IMR-90 (cell line): ENCODE results near the gene GALNT12. TPM values are rescaled to one million over a fixed set of nuclear protein-coding genes. Genes with fewer than 3 reads are reported as not detected.

Source experiments
- ATAC-seq: fragments of 200-7000 bp; cut with Tn5 transposase; 2 replicates; pipeline ENCODE4 v1.9.1; 2020; ENCODE audit warnings: low read depth, mild to moderate bottlenecking, moderate library complexity
- BruUV-seq: library from RNA; stranded (reverse); fragments of 400-500 nt; replicated peaks from 2 replicates; lab custom pipeline; 2021; lab: Mats Ljungman, UMichigan
- CTCF ChIA-PET: fragments of 300-600 bp; formaldehyde crosslinking; extraction: SDS; loops from one replicate; lab custom pipeline; 2021; ENCODE audit warnings: antibody characterized with exemption; lab: Yijun Ruan, JAX
- POLR2A ChIA-PET: fragments of 300-600 bp; sonication (Branson Sonifier 250); formaldehyde crosslinking; loops from one replicate; lab custom pipeline; 2022; ENCODE audit warnings: antibody characterized with exemption; ENCODE audit not compliant: unreplicated experiment; lab: Charles Lee
- DNase-seq: peaks from one replicate; pipeline ENCODE4 v3.0.0; 2013
- H2AFZ ChIP-seq: replicated peaks from 2 replicates; pipeline ENCODE3; 2013; ENCODE audit warnings: low read length, mild to moderate bottlenecking; ENCODE audit not compliant: poor library complexity
- H2AK5ac ChIP-seq: 2 replicates; pipeline ENCODE4 v1.6.1; 2013; ENCODE audit warnings: low read depth, low read length, inconsistent platforms
- H2AK9ac ChIP-seq: replicated peaks from 2 replicates; pipeline ENCODE3; 2013; ENCODE audit warnings: mild to moderate bottlenecking, low read depth, low read length, moderate library complexity; ENCODE audit not compliant: poor library complexity
- H2BK120ac ChIP-seq: 2 replicates; pipeline ENCODE4 v1.6.1; 2013; ENCODE audit warnings: low read depth, low read length, inconsistent platforms
- H2BK15ac ChIP-seq: 3 replicates; pipeline ENCODE4 v1.6.1; 2013; ENCODE audit warnings: low read depth, low read length, inconsistent platforms
- H2BK20ac ChIP-seq: 2 replicates; pipeline ENCODE4 v1.6.1; 2013; ENCODE audit warnings: low read depth, mild to moderate bottlenecking, inconsistent platforms, low read length, moderate library complexity
- H2BK5ac ChIP-seq: 2 replicates; pipeline ENCODE4 v1.6.1; 2013; ENCODE audit warnings: mild to moderate bottlenecking, low read depth, low read length, inconsistent platforms; ENCODE audit not compliant: poor library complexity, severe bottlenecking
- H3K14ac ChIP-seq: replicated peaks from 2 replicates; pipeline ENCODE4 v1.6.1; 2013; ENCODE audit warnings: low read depth, low read length, inconsistent platforms
- H3K18ac ChIP-seq: 2 replicates; pipeline ENCODE4 v1.6.1; 2013; ENCODE audit warnings: low read depth, low read length, control low read depth
- H3K23ac ChIP-seq: 2 replicates; pipeline ENCODE4 v1.6.1; 2013; ENCODE audit warnings: low read depth, low read length, inconsistent platforms
- H3K27ac ChIP-seq: 2 replicates; pipeline ENCODE4 v1.5.1; 2013; ENCODE audit warnings: mild to moderate bottlenecking, control low read depth, low read length; ENCODE audit not compliant: insufficient read depth
- H3K27me3 ChIP-seq: 2 replicates; pipeline ENCODE4 v1.6.1; 2013; ENCODE audit warnings: low read length; ENCODE audit not compliant: control insufficient read depth, insufficient read depth
- H3K36me3 ChIP-seq: 2 replicates; pipeline ENCODE4 v1.6.1; 2013; ENCODE audit warnings: low read length, mixed read lengths; ENCODE audit not compliant: control insufficient read depth, insufficient read depth
- H3K4ac ChIP-seq: 2 replicates; pipeline ENCODE4 v1.6.1; 2013; ENCODE audit warnings: low read depth, low read length, inconsistent platforms
- H3K4me1 ChIP-seq: 2 replicates; pipeline ENCODE4 v1.6.1; 2013; ENCODE audit warnings: low read length, mixed read lengths; ENCODE audit not compliant: control insufficient read depth, insufficient read depth
- H3K4me2 ChIP-seq: 2 replicates; pipeline ENCODE4 v1.6.1; 2013; ENCODE audit warnings: low read depth, mild to moderate bottlenecking, control low read depth, low read length, moderate library complexity
- H3K4me3 ChIP-seq: 2 replicates; pipeline ENCODE4 v1.5.1; 2013; ENCODE audit warnings: low read depth, mild to moderate bottlenecking, control low read depth, low read length, moderate library complexity; ENCODE audit not compliant: insufficient read depth
- H3K56ac ChIP-seq: 2 replicates; pipeline ENCODE4 v1.6.1; 2013; ENCODE audit warnings: low read length, inconsistent platforms; ENCODE audit not compliant: insufficient read depth; ENCODE audit errors: extremely low read depth
- H3K79me1 ChIP-seq, 2 experiments: 2 replicates each; pipeline ENCODE4 v1.6.1; 2013; ENCODE audit warnings: low read length in 2 of 2, inconsistent platforms in 1 of 2, low read depth in 1 of 2
- H3K9ac ChIP-seq: 2 replicates; pipeline ENCODE4 v1.6.1; 2013; ENCODE audit warnings: low read depth, low read length, control low read depth
- H3K9me1 ChIP-seq: 2 replicates; pipeline ENCODE4 v1.6.1; 2013; ENCODE audit warnings: low read length, inconsistent platforms; ENCODE audit not compliant: insufficient read depth
- H3K9me3 ChIP-seq: 2 replicates; pipeline ENCODE4 v1.6.1; 2013; ENCODE audit warnings: low read length; ENCODE audit not compliant: control insufficient read depth, insufficient read depth
- H4K20me1 ChIP-seq: 2 replicates; pipeline ENCODE4 v1.6.1; 2013; ENCODE audit warnings: low read length, inconsistent platforms; ENCODE audit not compliant: insufficient read depth
- H4K5ac ChIP-seq: 2 replicates; pipeline ENCODE4 v1.6.1; 2013; ENCODE audit warnings: mild to moderate bottlenecking, low read depth, low read length, control low read depth
- H4K8ac ChIP-seq, 2 experiments: 2 replicates each; pipeline ENCODE4 v1.6.1; 2013; ENCODE audit warnings: low read depth in 2 of 2, low read length in 2 of 2, control low read depth in 1 of 2, inconsistent platforms in 1 of 2
- H4K91ac ChIP-seq: 2 replicates; pipeline ENCODE4 v1.6.1; 2013; ENCODE audit warnings: low read depth, low read length, inconsistent platforms; ENCODE audit not compliant: insufficient read depth
- CTCF ChIP-seq: conservative IDR thresholded peaks from 2 replicates; pipeline ENCODE4 v1.5.1; 2012; ENCODE audit warnings: mild to moderate bottlenecking, low read depth, low read length, improper control_type of control experiment
- MAFK ChIP-seq: IDR thresholded peaks from 2 replicates; pipeline ENCODE4 v1.6.1; 2012; ENCODE audit warnings: low read depth, low read length, improper control_type of control experiment
- POLR2A ChIP-seq: IDR thresholded peaks from 2 replicates; pipeline ENCODE4 v1.6.1; 2012; ENCODE audit warnings: mild to moderate bottlenecking, low read depth, low read length
- RAD21 ChIP-seq: IDR thresholded peaks from 2 replicates; pipeline ENCODE4 v1.6.1; 2012; ENCODE audit warnings: low read length, improper control_type of control experiment
- RCOR1 ChIP-seq: IDR thresholded peaks from 2 replicates; pipeline ENCODE4 v1.6.1; 2012; ENCODE audit warnings: mild to moderate bottlenecking, low read length, improper control_type of control experiment; ENCODE audit not compliant: insufficient replicate concordance
- RFX5 ChIP-seq: IDR thresholded peaks from 2 replicates; pipeline ENCODE4 v1.8.0; 2012; ENCODE audit warnings: low read depth, mild to moderate bottlenecking, low read length, moderate library complexity
- WGBS, 2 experiments: methylation state at CpG; one replicate each; pipeline versions ENCODE4 v1.1.5 to v1.1.7; 2013; ENCODE audit warnings: missing lambda C conversion rate in 2 of 2; ENCODE audit not compliant: insufficient read length in 1 of 2; ENCODE audit errors: extremely low coverage in 2 of 2; 5-methylcytosine and 5-hydroxymethylcytosine counted together
- dilution Hi-C: fragments of 300-500 bp; cut with HindIII; formaldehyde crosslinking; loops from one replicate; pipeline ENCODE4 v1.14.3; 2018; ENCODE audit warnings: low sequenced_read_pairs; ENCODE audit not compliant: unreplicated experiment
- in situ Hi-C: fragments of 300-500 bp; cut with MboI; formaldehyde crosslinking; loops from 3 replicates; pipeline ENCODE4 v1.14.3; 2019; ENCODE audit warnings: low sequenced_read_pairs, inconsistent platforms, mixed read lengths
- intact Hi-C: fragments of 100-400 bp; cut with micrococcal nuclease; formaldehyde crosslinking; loops from 2 replicates; pipeline ENCODE4 v1.10.0; 2022
- polyA plus RNA-seq, 3 experiments: library from polyadenylated mRNA; depleted of rRNA; stranded (reverse); fragments of >200 nt; gene quantifications; 2 replicates each; pipeline ENCODE4 v1.2.3, GENCODE V29; 2012; ENCODE audit warnings: low replicate concordance in 1 of 3
- total RNA-seq: library from RNA; depleted of rRNA; stranded (reverse); fragments of >200 nt; gene quantifications from 2 replicates; pipeline ENCODE4 v1.2.3, GENCODE V29; 2012

The GALNT12 gene
- total and polyA plus RNA-seq, 2 of the 4 experiments (the other 2 are of a cell fraction) = 2.3 to 2.5 TPM

GRCh38 chr9:98881836-98882568 is 74.5 kb downstream of the GALNT12 start:
- Histone ChIP-seq H3K56ac (no peak overlapping the region), H4K8ac (peak overlapping the region in 1 of 2 experiments; percentile 2; a peak in 1 of 4 replicates), H3K14ac (0 out of 2 replicates have a peak overlapping the region, but pooled peaks have one; percentile 3), H3K9me3 (no peaks in the 10 kb centered on the region), H2AK9ac (no peak overlapping the region), H2AFZ (no peak overlapping the region), H3K27me3 (peaks cover 8% of the 10 kb centered on the region), H2BK120ac (no peak overlapping the region), H2BK5ac (no peak overlapping the region), H3K4me3 (no peak overlapping the region), H3K9me1 (no peaks in the 10 kb centered on the region), H3K23ac (no peak overlapping the region), H3K4me1 (peaks cover 5% of the 10 kb centered on the region), H3K27ac (no peak overlapping the region), H3K79me1 (no peaks in the 10 kb centered on the region), H2BK15ac (no peak overlapping the region; the same call in 2 of the 3 replicates), H3K4ac (peak overlapping the region; percentile 15; the same call in 1 of the 2 replicates), H3K36me3 (no peaks in the 10 kb centered on the region), H2BK20ac (no peak overlapping the region; the same call in 1 of the 2 replicates), H2AK5ac (peak overlapping the region; percentile 45; the same call in 1 of the 2 replicates), H3K9ac (no peak overlapping the region), H4K91ac (no peak overlapping the region), H3K18ac (0 out of 2 replicates have a peak overlapping the region, but pooled peaks have one; percentile 10), H4K5ac (no peak overlapping the region), H3K4me2 (no peak overlapping the region), H4K20me1 (no peaks in the 10 kb centered on the region)
- ATAC-seq (no peak), DNase-seq (no peak)
- CTCF ChIA-PET = no interaction called here
- intact Hi-C loops (no loop called here), dilution Hi-C loops (no loop called here), in situ Hi-C loops (no loop called here)
- 93% methylated on average over 2 of the region's 8 CpGs; no CpG with 5 or more reads in 1 of the 2 experiments for WGBS, 2 experiments
- BruUV-seq = no TSS peak
- POLR2A ChIA-PET = no interaction called here
- TF ChIP-seq RAD21 (no peak), RFX5 (no peak), RCOR1 (no peak), POLR2A (no peak), MAFK (no peak), CTCF (no peak)
